Measurements from ENCODE around the gene RASEF.

RASEF gene

GRCh38 chr9:83056174-83056573 lies 6.8 kb downstream of the RASEF start:
- DNase-seq: no peak

- DNase-seq: no peak
Measured at GRCh38 chr9:83047839-83048775, 14.8 kb downstream of the RASEF start.

- DNase-seq: no peak
Measured at GRCh38 chr9:83043597-83043996, 19.3 kb downstream of the RASEF start.

GRCh38 chr9:83041771-83042170 lies 21.2 kb downstream of the RASEF start:
- no peak for DNase-seq

GRCh38 chr9:83039303-83039702 lies 23.6 kb downstream of the RASEF start:
- no peak for DNase-seq

GRCh38 chr9:83036043-83036442 lies 26.9 kb downstream of the RASEF start:
- no peak for DNase-seq

- DNase-seq: no peak
Measured at GRCh38 chr9:83035143-83035542, 27.8 kb downstream of the RASEF start.

- DNase-seq: no peak
Measured at GRCh38 chr9:83034587-83034986, 28.4 kb downstream of the RASEF start.

GRCh38 chr9:83034026-83034425 lies 28.9 kb downstream of the RASEF start:
- no peak for DNase-seq

- DNase-seq: no peak
Measured at GRCh38 chr9:83032065-83032625, 30.8 kb downstream of the RASEF start.

- no peak for DNase-seq
Measured at GRCh38 chr9:83030391-83031107, 32.4 kb downstream of the RASEF start.

GRCh38 chr9:83029531-83030137 lies 33.3 kb downstream of the RASEF start:
- DNase-seq: no peak

GRCh38 chr9:83027153-83027891 lies 35.6 kb downstream of the RASEF start:
- DNase-seq: no peak

GRCh38 chr9:83024506-83025125 lies 38.3 kb downstream of the RASEF start:
- DNase-seq: no peak

- DNase-seq: no peak
Measured at GRCh38 chr9:83023151-83023550, 39.8 kb downstream of the RASEF start.

GRCh38 chr9:83020864-83021263 lies 42.1 kb downstream of the RASEF start:
- DNase-seq: no peak

GRCh38 chr9:83020327-83020726 lies 42.6 kb downstream of the RASEF start:
- no peak for DNase-seq

- no peak for DNase-seq
Measured at GRCh38 chr9:83019246-83019645, 43.7 kb downstream of the RASEF start.

- DNase-seq: no peak
Measured at GRCh38 chr9:83015897-83016296, 47.0 kb downstream of the RASEF start.

- no peak for DNase-seq
Measured at GRCh38 chr9:83013867-83014605, 48.9 kb downstream of the RASEF start.

Data from activated CD4-positive, alpha-beta T cell treated with anti-CD3 and anti-CD28 coated beads, Interleukin-10, Interleukin-2, amounts not matched to agents 100 ng/mL and 50 ng/mL, durations not matched to agents 16 hours and 8 hours (primary cell).